Measurements from ENCODE around the gene TP73.

The TP73 gene

DNA sequence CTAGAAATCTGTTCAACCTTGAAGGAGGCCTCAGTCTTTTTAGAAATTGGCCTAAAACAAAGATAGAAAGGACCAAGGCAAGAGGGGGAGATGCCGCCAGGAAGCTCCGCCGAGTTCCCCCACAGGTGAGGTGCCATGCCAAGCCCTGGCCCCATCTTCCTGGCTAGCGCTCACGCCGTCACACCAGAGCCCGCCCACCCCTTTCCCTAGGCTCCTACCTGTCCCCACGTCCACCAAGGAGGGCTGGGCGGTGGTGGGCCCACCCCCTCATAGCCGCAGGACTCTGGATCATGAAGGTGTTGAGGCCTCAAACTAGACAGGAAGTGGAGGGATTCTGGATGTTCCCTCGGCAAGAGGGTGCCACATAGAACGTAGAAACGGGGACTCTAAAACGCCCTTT, 84.4 kb downstream of the TP73 start:
- TF ChIP-seq BACH2 (CRISPR knock-in tag; IDR thresholded peaks at IDR 0.05; ENCODE audit: borderline replicate concordance) (no peak), ZFP3 (CRISPR knock-in tag; IDR thresholded peaks at IDR 0.05) (no peak), ZC3H10 (CRISPR knock-in tag; IDR thresholded peaks at IDR 0.05) (no peak), ISL1 (CRISPR knock-in tag; IDR thresholded peaks at IDR 0.05) (no peak), OSR1 (CRISPR knock-in tag; IDR thresholded peaks at IDR 0.05) (no peak), ARNTL (CRISPR knock-in tag; IDR thresholded peaks at IDR 0.05; ENCODE audit: borderline replicate concordance, low read depth) (no peak), SNAI2 (CRISPR knock-in tag; IDR thresholded peaks at IDR 0.05) (no peak), TCF4 (CRISPR knock-in tag; IDR thresholded peaks at IDR 0.05; ENCODE audit: borderline replicate concordance) (no peak), ZFP30 (CRISPR knock-in tag; IDR thresholded peaks at IDR 0.05) (no peak), PPARA (CRISPR knock-in tag; IDR thresholded peaks at IDR 0.05; ENCODE audit: borderline replicate concordance) (no peak), TOX (CRISPR knock-in tag; IDR thresholded peaks at IDR 0.05; ENCODE audit: borderline replicate concordance) (no peak), RARB (CRISPR knock-in tag; IDR thresholded peaks at IDR 0.05) (no peak), ZNF8 (CRISPR knock-in tag; IDR thresholded peaks at IDR 0.05) (no peak), CSDC2 (CRISPR knock-in tag; IDR thresholded peaks at IDR 0.05) (no peak), ZNF565 (CRISPR knock-in tag; conservative IDR thresholded peaks at IDR 0.05; ENCODE audit: low read depth) (no peak)
- TF ChIP-seq, protein P1, sequence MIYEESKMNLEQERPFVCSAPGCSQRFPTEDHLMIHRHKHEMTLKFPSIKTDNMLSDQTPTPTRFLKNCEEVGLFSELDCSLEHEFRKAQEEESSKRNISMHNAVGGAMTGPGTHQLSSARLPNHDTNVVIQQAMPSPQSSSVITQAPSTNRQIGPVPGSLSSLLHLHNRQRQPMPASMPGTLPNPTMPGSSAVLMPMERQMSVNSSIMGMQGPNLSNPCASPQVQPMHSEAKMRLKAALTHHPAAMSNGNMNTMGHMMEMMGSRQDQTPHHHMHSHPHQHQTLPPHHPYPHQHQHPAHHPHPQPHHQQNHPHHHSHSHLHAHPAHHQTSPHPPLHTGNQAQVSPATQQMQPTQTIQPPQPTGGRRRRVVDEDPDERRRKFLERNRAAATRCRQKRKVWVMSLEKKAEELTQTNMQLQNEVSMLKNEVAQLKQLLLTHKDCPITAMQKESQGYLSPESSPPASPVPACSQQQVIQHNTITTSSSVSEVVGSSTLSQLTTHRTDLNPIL (CRISPR knock-in tag; IDR thresholded peaks at IDR 0.05; ENCODE audit: low read depth), result no peak
- TF ChIP-seq, protein P2, sequence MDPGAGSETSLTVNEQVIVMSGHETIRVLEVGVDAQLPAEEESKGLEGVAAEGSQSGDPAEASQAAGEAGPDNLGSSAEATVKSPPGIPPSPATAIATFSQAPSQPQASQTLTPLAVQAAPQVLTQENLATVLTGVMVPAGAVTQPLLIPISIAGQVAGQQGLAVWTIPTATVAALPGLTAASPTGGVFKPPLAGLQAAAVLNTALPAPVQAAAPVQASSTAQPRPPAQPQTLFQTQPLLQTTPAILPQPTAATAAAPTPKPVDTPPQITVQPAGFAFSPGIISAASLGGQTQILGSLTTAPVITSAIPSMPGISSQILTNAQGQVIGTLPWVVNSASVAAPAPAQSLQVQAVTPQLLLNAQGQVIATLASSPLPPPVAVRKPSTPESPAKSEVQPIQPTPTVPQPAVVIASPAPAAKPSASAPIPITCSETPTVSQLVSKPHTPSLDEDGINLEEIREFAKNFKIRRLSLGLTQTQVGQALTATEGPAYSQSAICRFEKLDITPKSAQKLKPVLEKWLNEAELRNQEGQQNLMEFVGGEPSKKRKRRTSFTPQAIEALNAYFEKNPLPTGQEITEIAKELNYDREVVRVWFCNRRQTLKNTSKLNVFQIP (CRISPR knock-in tag; IDR thresholded peaks at IDR 0.05; ENCODE audit: borderline replicate concordance, low read depth), result no peak
- TF ChIP-seq, protein P3, sequence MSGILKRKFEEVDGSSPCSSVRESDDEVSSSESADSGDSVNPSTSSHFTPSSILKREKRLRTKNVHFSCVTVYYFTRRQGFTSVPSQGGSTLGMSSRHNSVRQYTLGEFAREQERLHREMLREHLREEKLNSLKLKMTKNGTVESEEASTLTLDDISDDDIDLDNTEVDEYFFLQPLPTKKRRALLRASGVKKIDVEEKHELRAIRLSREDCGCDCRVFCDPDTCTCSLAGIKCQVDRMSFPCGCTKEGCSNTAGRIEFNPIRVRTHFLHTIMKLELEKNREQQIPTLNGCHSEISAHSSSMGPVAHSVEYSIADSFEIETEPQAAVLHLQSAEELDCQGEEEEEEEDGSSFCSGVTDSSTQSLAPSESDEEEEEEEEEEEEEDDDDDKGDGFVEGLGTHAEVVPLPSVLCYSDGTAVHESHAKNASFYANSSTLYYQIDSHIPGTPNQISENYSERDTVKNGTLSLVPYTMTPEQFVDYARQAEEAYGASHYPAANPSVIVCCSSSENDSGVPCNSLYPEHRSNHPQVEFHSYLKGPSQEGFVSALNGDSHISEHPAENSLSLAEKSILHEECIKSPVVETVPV (CRISPR knock-in tag; IDR thresholded peaks at IDR 0.05), result no peak
- TF ChIP-seq, protein P4, sequence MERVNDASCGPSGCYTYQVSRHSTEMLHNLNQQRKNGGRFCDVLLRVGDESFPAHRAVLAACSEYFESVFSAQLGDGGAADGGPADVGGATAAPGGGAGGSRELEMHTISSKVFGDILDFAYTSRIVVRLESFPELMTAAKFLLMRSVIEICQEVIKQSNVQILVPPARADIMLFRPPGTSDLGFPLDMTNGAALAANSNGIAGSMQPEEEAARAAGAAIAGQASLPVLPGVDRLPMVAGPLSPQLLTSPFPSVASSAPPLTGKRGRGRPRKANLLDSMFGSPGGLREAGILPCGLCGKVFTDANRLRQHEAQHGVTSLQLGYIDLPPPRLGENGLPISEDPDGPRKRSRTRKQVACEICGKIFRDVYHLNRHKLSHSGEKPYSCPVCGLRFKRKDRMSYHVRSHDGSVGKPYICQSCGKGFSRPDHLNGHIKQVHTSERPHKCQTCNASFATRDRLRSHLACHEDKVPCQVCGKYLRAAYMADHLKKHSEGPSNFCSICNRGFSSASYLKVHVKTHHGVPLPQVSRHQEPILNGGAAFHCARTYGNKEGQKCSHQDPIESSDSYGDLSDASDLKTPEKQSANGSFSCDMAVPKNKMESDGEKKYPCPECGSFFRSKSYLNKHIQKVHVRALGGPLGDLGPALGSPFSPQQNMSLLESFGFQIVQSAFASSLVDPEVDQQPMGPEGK (CRISPR knock-in tag; IDR thresholded peaks at IDR 0.05; ENCODE audit: borderline replicate concordance), result no peak
- no peak for ATAC-seq

DNA sequence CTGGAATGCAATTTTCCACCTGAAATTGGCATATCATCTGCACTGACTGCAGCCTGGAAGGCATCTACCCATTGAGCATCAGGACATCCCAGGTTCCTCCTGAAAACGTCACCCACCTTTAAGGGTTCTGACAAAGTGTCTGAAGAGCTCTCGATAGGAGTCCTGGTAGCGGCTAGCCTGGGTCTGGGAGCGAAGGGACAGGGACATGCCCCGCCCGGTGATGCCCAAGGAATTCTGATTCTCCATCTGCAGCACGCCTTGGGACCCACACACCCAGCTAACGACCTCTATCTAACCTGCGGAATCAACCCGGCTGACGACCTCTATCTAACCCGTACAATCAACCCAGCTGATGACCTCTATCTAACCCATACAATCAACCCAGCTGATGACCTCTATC, 86.6 kb downstream of the TP73 start:
- no peak for ATAC-seq
- no peak for TF ChIP-seq ESRRG (CRISPR knock-in tag; IDR thresholded peaks at IDR 0.05)
- TF ChIP-seq ISL1 (CRISPR knock-in tag; IDR thresholded peaks at IDR 0.05), result no peak
- TF ChIP-seq, protein P3 (CRISPR knock-in tag; IDR thresholded peaks at IDR 0.05), result no peak
- TF ChIP-seq ZFP30 (CRISPR knock-in tag; IDR thresholded peaks at IDR 0.05), result no peak
- TF ChIP-seq, protein P1 (CRISPR knock-in tag; IDR thresholded peaks at IDR 0.05; ENCODE audit: low read depth), result no peak
- no peak for TF ChIP-seq ZNF565 (CRISPR knock-in tag; conservative IDR thresholded peaks at IDR 0.05; ENCODE audit: low read depth)
- no peak for TF ChIP-seq ZFP3 (CRISPR knock-in tag; IDR thresholded peaks at IDR 0.05)
- no peak for TF ChIP-seq OSR1 (CRISPR knock-in tag; IDR thresholded peaks at IDR 0.05)

DNA sequence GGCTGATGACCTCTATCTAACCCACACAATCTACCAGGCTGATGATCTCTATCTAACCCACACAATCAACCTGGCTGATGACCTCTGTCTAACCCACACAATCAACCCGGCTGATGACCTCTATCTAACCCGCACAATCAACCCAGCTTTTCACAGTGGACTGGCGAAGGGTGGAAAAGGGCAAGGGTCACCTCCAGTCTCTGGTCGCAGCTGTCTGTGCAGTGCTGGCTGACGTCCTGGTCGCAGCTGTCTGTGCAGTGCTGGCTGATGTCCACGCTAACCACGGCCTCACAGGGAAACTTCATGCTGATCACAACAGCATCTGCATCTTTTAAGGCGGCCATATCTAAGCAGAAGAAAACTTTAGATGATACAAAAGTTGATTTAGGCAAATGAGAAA, 87.7 kb downstream of the TP73 start:
- TF ChIP-seq TOX (CRISPR knock-in tag; IDR thresholded peaks at IDR 0.05; ENCODE audit: borderline replicate concordance) (no peak), ZFP30 (CRISPR knock-in tag; IDR thresholded peaks at IDR 0.05) (no peak), ZFP3 (CRISPR knock-in tag; IDR thresholded peaks at IDR 0.05) (no peak), PPARA (CRISPR knock-in tag; IDR thresholded peaks at IDR 0.05; ENCODE audit: borderline replicate concordance) (no peak), CSDC2 (CRISPR knock-in tag; IDR thresholded peaks at IDR 0.05) (no peak), ZNF70 (CRISPR knock-in tag; IDR thresholded peaks at IDR 0.05) (no peak), GLIS3 (CRISPR knock-in tag; IDR thresholded peaks at IDR 0.05) (no peak), ESRRG (CRISPR knock-in tag; IDR thresholded peaks at IDR 0.05) (no peak), ISL1 (CRISPR knock-in tag; IDR thresholded peaks at IDR 0.05) (no peak), SNAI2 (CRISPR knock-in tag; IDR thresholded peaks at IDR 0.05) (no peak), OSR1 (CRISPR knock-in tag; IDR thresholded peaks at IDR 0.05) (no peak), TCF4 (CRISPR knock-in tag; IDR thresholded peaks at IDR 0.05; ENCODE audit: borderline replicate concordance) (no peak), ZNF565 (CRISPR knock-in tag; conservative IDR thresholded peaks at IDR 0.05; ENCODE audit: low read depth) (no peak), ZC3H10 (CRISPR knock-in tag; IDR thresholded peaks at IDR 0.05) (no peak)
- TF ChIP-seq, protein P5, sequence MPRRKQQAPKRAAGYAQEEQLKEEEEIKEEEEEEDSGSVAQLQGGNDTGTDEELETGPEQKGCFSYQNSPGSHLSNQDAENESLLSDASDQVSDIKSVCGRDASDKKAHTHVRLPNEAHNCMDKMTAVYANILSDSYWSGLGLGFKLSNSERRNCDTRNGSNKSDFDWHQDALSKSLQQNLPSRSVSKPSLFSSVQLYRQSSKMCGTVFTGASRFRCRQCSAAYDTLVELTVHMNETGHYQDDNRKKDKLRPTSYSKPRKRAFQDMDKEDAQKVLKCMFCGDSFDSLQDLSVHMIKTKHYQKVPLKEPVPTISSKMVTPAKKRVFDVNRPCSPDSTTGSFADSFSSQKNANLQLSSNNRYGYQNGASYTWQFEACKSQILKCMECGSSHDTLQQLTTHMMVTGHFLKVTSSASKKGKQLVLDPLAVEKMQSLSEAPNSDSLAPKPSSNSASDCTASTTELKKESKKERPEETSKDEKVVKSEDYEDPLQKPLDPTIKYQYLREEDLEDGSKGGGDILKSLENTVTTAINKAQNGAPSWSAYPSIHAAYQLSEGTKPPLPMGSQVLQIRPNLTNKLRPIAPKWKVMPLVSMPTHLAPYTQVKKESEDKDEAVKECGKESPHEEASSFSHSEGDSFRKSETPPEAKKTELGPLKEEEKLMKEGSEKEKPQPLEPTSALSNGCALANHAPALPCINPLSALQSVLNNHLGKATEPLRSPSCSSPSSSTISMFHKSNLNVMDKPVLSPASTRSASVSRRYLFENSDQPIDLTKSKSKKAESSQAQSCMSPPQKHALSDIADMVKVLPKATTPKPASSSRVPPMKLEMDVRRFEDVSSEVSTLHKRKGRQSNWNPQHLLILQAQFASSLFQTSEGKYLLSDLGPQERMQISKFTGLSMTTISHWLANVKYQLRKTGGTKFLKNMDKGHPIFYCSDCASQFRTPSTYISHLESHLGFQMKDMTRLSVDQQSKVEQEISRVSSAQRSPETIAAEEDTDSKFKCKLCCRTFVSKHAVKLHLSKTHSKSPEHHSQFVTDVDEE (CRISPR knock-in tag; IDR thresholded peaks at IDR 0.05), result no peak
- TF ChIP-seq, protein P1 (CRISPR knock-in tag; IDR thresholded peaks at IDR 0.05; ENCODE audit: low read depth), result no peak
- no peak for ATAC-seq

Measured in SK-N-SH treated with all-trans-retinoic acid at 6 μM for 48 hours (cell line).